ENCODE measurements around the gene GDAP2.

Gene GDAP2

DNA sequence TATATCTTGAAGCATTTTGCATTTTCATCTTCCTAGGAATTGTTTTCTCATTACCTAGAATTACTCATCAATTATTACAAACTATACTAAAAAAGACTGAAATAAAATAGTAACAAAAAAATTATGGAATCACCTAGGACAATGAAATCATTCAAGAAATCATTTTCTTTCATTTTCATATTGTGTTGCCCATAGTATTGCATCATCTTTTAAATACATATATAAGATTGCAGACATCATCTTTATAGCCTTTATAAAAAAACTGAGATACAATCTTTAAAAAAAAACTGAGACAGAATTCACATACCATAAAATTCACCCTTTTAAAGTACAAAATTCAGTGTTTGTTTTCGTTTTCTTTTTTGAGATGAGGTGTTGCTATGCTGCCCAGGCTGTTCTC lies 29.6 kb downstream of the GDAP2 start:
- Histone ChIP-seq H3K4me3 (ENCODE audit: low read length) (no peak overlapping the region), H3K27me3 (ENCODE audit: control insufficient read depth, insufficient read depth, low read length) (no peaks in the 10 kb centered on the region), H3K36me3 (ENCODE audit: control insufficient read depth, low read depth, low read length) (peaks cover 39% of the 10 kb centered on the region), H3K9me3 (ENCODE audit: control insufficient read depth, low read depth, low read length) (no peaks in the 10 kb centered on the region), H3K27ac (ENCODE audit: low read length) (no peak overlapping the region), H3K4me1 (ENCODE audit: control insufficient read depth, low read depth, low read length) (no peaks in the 10 kb centered on the region), H3K9ac (ENCODE audit: low read length) (no peak overlapping the region)

DNA sequence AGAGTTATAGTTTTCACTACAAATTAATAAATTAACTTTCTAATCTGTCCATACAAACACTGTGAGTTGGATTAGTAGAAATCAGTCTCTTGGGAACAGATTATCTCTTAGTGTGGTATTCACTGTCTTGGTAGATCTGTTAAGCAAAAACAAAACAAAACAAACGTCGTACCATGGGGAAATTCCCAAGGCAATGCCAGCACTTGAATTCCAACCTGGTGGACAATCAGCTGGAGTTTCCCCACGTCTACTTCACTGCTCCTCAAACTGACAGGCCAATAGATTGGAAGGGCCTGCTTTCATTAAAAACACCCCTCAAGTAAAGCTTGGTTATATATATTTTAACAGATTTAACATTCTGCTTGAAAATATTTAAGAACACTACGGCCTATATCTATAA lies 31.9 kb downstream of the GDAP2 start:
- Histone ChIP-seq H3K27me3 (ENCODE audit: control insufficient read depth, insufficient read depth, low read length) (no peaks in the 10 kb centered on the region), H3K4me1 (ENCODE audit: control insufficient read depth, low read depth, low read length) (no peaks in the 10 kb centered on the region), H3K27ac (ENCODE audit: low read length) (no peak overlapping the region), H3K9me3 (ENCODE audit: control insufficient read depth, low read depth, low read length) (no peaks in the 10 kb centered on the region), H3K4me3 (ENCODE audit: low read length) (no peak overlapping the region), H3K9ac (ENCODE audit: low read length) (no peak overlapping the region), H3K36me3 (ENCODE audit: control insufficient read depth, low read depth, low read length) (peaks cover 32% of the 10 kb centered on the region)

DNA sequence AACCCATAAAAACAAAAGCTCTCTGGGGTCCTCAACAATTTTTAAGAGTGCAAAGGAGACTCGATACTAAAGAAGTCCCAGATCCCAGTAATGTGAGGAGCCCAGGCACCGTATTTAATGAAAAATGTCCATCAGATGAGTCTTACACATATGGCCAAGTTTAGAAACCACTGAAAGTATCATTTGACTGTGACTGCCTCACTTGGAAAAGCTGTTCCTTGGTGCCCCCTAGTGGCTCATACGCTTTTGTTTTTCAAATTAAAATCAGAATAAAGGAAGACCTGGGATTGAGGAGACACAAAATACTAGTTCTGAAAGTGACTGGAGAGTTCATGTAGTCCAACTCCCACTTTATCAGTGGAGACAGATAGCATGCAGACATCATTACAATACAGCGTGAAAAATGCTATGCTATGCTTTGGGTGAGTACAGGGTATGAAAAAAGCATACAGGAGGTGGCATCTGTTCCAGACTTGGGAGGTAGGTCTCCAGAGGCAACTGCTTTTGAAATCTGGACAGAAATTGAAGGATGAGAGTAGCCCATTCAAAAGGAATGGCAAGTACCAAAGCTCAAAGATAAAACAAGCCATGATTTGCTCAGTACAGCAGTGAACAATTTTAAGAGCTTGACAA lies 33.8 kb downstream of the GDAP2 start:
- Histone ChIP-seq H3K4me3 (ENCODE audit: low read length) (no peak overlapping the region), H3K9me3 (ENCODE audit: control insufficient read depth, low read depth, low read length) (no peaks in the 10 kb centered on the region), H3K36me3 (ENCODE audit: control insufficient read depth, low read depth, low read length) (peaks cover 32% of the 10 kb centered on the region), H3K4me1 (ENCODE audit: control insufficient read depth, low read depth, low read length) (no peaks in the 10 kb centered on the region), H3K27ac (ENCODE audit: low read length) (no peak overlapping the region), H3K27me3 (ENCODE audit: control insufficient read depth, insufficient read depth, low read length) (no peaks in the 10 kb centered on the region), H3K9ac (ENCODE audit: low read length) (no peak overlapping the region)

DNA sequence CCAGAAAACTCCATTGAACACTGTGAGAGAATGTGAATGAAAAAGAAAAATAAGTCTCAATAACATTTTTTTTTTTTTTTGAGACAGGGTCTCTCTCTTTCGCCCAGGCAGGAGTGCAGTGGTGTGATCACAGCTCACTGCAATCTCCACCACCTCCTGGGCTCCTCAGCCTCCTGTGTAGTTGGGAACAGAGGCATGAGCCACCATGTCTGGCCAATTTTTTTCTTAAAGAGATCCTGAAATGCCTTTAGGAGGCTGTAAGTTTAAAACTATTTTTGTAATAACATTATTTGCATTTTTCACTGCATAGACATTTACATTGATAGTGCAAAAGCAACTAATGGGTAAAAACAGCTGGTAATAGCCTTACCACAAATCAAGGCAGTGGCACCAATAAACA lies 35.3 kb downstream of the GDAP2 start:
- H3K27ac ChIP-seq (ENCODE audit: low read length), result no peak overlapping the region
- no peaks in the 10 kb centered on the region for H3K9me3 ChIP-seq (ENCODE audit: control insufficient read depth, low read depth, low read length)
- no peaks in the 10 kb centered on the region for H3K27me3 ChIP-seq (ENCODE audit: control insufficient read depth, insufficient read depth, low read length)
- H3K4me1 ChIP-seq (ENCODE audit: control insufficient read depth, low read depth, low read length), result no peaks in the 10 kb centered on the region
- no peak overlapping the region for H3K4me3 ChIP-seq (ENCODE audit: low read length)
- H3K36me3 ChIP-seq (ENCODE audit: control insufficient read depth, low read depth, low read length), result peaks cover 32% of the 10 kb centered on the region
- no peak overlapping the region for H3K9ac ChIP-seq (ENCODE audit: low read length)

DNA sequence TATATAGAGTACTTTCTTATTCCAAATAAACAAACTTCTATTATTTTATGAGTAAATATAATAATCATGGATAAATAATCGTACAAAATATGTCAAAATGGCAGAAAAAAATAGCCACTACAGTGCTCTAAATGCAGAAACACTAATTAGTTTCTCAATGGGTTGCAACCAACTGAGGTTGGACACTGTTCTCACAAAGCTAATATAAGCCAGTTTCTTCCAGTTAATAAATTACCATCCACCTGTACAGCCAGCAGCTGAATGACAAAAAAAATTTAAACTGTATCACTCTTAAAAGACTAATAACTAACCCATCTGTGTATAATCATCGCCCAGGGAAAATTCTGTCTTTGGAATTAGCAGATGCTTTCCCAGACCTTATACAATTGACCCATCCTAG lies 36.9 kb downstream of the GDAP2 start:
- Histone ChIP-seq H3K36me3 (ENCODE audit: control insufficient read depth, low read depth, low read length) (peaks cover 18% of the 10 kb centered on the region), H3K27me3 (ENCODE audit: control insufficient read depth, insufficient read depth, low read length) (no peaks in the 10 kb centered on the region), H3K9ac (ENCODE audit: low read length) (no peak overlapping the region), H3K9me3 (ENCODE audit: control insufficient read depth, low read depth, low read length) (no peaks in the 10 kb centered on the region), H3K27ac (ENCODE audit: low read length) (no peak overlapping the region), H3K4me3 (ENCODE audit: low read length) (no peak overlapping the region), H3K4me1 (ENCODE audit: control insufficient read depth, low read depth, low read length) (no peaks in the 10 kb centered on the region)

DNA sequence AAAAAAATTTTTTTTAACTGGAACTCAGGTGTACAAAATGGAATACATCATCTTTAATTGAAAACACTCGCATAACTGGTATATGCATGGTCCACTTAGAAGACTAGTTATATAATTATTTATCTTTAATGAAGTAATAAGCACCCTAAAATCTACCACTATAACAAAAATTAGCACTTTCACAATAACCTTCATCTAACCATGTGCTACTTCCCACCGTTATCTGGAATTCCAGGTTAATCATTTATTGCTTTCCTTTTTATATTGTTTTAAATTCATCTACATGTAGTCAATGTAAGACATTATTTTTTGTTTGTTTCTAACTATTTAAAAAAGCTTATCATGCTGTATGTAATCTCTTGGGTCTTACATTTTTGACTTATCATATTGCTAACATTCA lies 39.0 kb downstream of the GDAP2 start:
- Histone ChIP-seq H3K36me3 (ENCODE audit: control insufficient read depth, low read depth, low read length) (no peaks in the 10 kb centered on the region), H3K9ac (ENCODE audit: low read length) (no peak overlapping the region), H3K4me1 (ENCODE audit: control insufficient read depth, low read depth, low read length) (no peaks in the 10 kb centered on the region), H3K27ac (ENCODE audit: low read length) (no peak overlapping the region), H3K27me3 (ENCODE audit: control insufficient read depth, insufficient read depth, low read length) (no peaks in the 10 kb centered on the region), H3K4me3 (ENCODE audit: low read length) (no peak overlapping the region), H3K9me3 (ENCODE audit: control insufficient read depth, low read depth, low read length) (no peaks in the 10 kb centered on the region)

DNA sequence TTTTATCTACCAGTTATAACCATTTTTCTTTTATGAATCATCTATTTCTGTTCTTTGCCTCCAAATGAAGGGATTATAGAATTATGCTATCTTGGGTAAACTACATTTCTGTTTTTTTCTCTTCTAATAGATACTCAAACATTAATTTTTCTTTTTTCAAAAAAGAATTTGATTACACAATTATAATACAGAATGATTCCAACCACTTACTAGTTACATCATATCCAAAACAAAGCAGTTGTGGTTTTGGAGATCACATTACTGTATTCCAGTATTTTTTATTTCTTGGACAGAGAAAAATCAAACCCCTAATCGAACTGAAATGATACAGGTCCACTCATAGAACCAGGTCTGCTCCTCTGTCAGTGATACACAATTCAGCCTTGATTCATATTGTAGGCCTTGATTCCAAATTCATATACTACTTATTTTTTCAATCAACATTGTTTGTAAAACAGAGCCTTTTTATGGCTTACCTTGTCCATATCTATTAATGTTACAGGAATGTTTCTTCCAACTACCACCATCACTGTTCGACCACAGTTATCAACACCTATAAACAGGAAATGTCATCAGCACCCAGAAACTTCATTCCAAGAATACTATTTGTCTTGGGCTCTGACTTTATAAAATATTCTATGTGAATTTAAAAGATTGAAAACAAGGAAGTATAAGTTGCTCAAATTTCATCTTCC lies 43.2 kb downstream of the GDAP2 start:
- no peak overlapping the region for H3K27ac ChIP-seq (ENCODE audit: low read length)
- no peak overlapping the region for H3K9ac ChIP-seq (ENCODE audit: low read length)
- no peak overlapping the region for H3K4me3 ChIP-seq (ENCODE audit: low read length)
- no peaks in the 10 kb centered on the region for H3K4me1 ChIP-seq (ENCODE audit: control insufficient read depth, low read depth, low read length)
- no peaks in the 10 kb centered on the region for H3K9me3 ChIP-seq (ENCODE audit: control insufficient read depth, low read depth, low read length)
- no peaks in the 10 kb centered on the region for H3K27me3 ChIP-seq (ENCODE audit: control insufficient read depth, insufficient read depth, low read length)
- peaks cover 6% of the 10 kb centered on the region for H3K36me3 ChIP-seq (ENCODE audit: control insufficient read depth, low read depth, low read length)

DNA sequence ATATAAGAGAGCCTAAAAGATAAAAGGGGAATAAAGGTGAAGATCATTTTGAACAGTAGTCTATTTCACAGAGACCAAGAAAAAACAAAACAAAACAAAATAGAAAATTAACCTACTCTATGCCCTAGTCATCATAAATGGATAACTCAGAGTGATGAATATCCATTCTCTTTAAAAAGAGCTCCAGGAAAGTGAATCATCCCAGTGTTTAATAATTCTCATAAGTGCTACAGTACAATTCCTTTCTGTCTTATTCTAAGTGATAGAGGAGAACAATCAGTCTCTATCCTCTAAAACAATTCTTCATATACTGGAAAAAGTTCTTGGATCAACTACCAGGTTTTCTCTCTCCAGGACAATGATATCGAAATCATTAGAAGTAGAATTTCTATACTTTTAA lies 45.8 kb downstream of the GDAP2 start:
- H3K9me3 ChIP-seq (ENCODE audit: control insufficient read depth, low read depth, low read length), result no peaks in the 10 kb centered on the region
- no peak overlapping the region for H3K9ac ChIP-seq (ENCODE audit: low read length)
- no peak overlapping the region for H3K27ac ChIP-seq (ENCODE audit: low read length)
- no peaks in the 10 kb centered on the region for H3K27me3 ChIP-seq (ENCODE audit: control insufficient read depth, insufficient read depth, low read length)
- peaks cover 6% of the 10 kb centered on the region for H3K36me3 ChIP-seq (ENCODE audit: control insufficient read depth, low read depth, low read length)
- H3K4me3 ChIP-seq (ENCODE audit: low read length), result no peak overlapping the region
- H3K4me1 ChIP-seq (ENCODE audit: control insufficient read depth, low read depth, low read length), result no peaks in the 10 kb centered on the region

DNA sequence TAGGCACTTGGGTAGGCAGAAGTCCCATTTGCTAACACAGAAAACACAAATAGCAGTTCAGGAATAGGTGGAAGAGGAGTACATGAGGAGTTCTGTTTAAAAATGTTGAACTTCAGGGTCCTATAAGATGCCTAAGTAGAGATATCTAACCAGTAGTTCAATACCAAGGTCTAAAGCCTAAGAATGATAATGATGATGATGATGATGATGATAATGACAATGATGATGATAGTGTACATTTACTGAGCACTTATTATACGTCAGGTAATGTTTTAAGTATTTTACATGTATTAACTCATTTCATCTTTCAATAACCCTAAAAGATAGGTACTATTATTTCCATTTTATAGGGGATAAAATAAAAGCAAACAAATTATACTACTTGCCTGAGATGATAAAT lies 50.1 kb downstream of the GDAP2 start:
- no peak overlapping the region for H3K9ac ChIP-seq (ENCODE audit: low read length)
- no peaks in the 10 kb centered on the region for H3K27me3 ChIP-seq (ENCODE audit: control insufficient read depth, insufficient read depth, low read length)
- H3K36me3 ChIP-seq (ENCODE audit: control insufficient read depth, low read depth, low read length), result peaks cover 19% of the 10 kb centered on the region
- H3K4me1 ChIP-seq (ENCODE audit: control insufficient read depth, low read depth, low read length), result no peaks in the 10 kb centered on the region
- H3K9me3 ChIP-seq (ENCODE audit: control insufficient read depth, low read depth, low read length), result no peaks in the 10 kb centered on the region
- no peak overlapping the region for H3K27ac ChIP-seq (ENCODE audit: low read length)
- H3K4me3 ChIP-seq (ENCODE audit: low read length), result no peak overlapping the region

DNA sequence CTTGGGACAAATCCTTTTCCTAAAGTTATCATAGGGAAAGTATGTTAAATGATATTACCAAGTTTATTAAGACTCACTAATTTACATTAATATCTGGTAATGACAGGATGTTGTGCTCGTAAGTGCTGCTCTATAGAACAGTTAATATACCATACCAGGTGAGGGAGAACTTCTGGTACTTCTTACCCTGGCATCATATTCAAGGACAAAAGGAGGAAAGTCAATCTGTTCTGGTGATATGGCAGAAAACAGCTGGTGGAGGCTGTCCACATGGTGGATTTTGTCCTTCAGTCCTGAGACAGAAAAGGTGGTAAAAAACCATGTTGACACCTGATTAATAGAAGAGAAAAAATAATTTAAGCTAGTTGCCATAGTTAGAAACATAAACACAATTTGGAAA lies 51.6 kb downstream of the GDAP2 start:
- no peak overlapping the region for H3K9ac ChIP-seq (ENCODE audit: low read length)
- no peak overlapping the region for H3K4me3 ChIP-seq (ENCODE audit: low read length)
- peaks cover 16% of the 10 kb centered on the region for H3K36me3 ChIP-seq (ENCODE audit: control insufficient read depth, low read depth, low read length)
- no peaks in the 10 kb centered on the region for H3K9me3 ChIP-seq (ENCODE audit: control insufficient read depth, low read depth, low read length)
- H3K27me3 ChIP-seq (ENCODE audit: control insufficient read depth, insufficient read depth, low read length), result no peaks in the 10 kb centered on the region
- H3K4me1 ChIP-seq (ENCODE audit: control insufficient read depth, low read depth, low read length), result no peaks in the 10 kb centered on the region
- H3K27ac ChIP-seq (ENCODE audit: low read length), result no peak overlapping the region

DNA sequence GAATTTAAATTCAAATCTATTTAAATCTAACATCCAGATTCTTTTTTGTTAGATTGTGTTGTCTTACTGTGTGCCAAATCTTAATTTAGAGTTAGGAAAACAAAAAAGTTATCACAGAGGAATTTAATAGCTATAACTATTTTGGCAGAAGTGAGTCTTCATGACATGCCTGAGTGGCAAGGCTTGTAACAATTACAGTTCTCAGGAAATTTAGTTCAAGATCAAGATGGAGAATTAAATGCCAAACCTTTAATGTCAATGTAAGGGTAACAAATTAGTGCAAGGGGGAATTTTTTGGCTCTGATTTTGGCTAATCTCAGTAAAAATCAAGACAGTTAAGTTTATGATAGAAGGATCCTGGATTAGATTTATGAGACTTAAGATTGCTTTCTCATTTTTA lies 58.4 kb downstream of the GDAP2 start:
- H3K4me1 ChIP-seq (ENCODE audit: control insufficient read depth, low read depth, low read length), result no peaks in the 10 kb centered on the region
- H3K27ac ChIP-seq (ENCODE audit: low read length), result no peak overlapping the region
- H3K9ac ChIP-seq (ENCODE audit: low read length), result no peak overlapping the region
- H3K36me3 ChIP-seq (ENCODE audit: control insufficient read depth, low read depth, low read length), result peaks cover 13% of the 10 kb centered on the region
- H3K27me3 ChIP-seq (ENCODE audit: control insufficient read depth, insufficient read depth, low read length), result no peaks in the 10 kb centered on the region
- H3K9me3 ChIP-seq (ENCODE audit: control insufficient read depth, low read depth, low read length), result no peaks in the 10 kb centered on the region
- no peak overlapping the region for H3K4me3 ChIP-seq (ENCODE audit: low read length)

DNA sequence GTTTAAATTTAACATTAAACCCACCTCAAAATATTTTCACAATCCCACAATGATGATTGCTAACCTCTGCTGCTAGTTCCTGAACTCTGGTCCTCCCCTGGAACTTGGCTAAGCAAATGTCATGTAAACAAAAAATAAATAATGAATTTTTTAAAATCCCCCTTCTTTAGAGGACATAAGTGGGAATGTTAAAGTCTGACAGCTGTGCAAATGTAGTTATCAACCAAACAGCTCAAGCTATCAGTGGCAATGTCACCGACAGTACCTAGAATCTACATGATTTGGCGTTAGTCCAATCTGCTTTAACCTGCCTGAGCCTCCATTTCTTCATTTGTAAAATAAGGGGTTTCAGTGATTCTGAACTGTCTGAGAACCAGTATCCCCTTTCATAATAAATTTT lies 67.7 kb downstream of the GDAP2 start:
- H3K9ac ChIP-seq (ENCODE audit: low read length), result no peak overlapping the region
- no peaks in the 10 kb centered on the region for H3K4me1 ChIP-seq (ENCODE audit: control insufficient read depth, low read depth, low read length)
- H3K4me3 ChIP-seq (ENCODE audit: low read length), result no peak overlapping the region
- H3K9me3 ChIP-seq (ENCODE audit: control insufficient read depth, low read depth, low read length), result no peaks in the 10 kb centered on the region
- H3K27ac ChIP-seq (ENCODE audit: low read length), result no peak overlapping the region
- H3K36me3 ChIP-seq (ENCODE audit: control insufficient read depth, low read depth, low read length), result no peaks in the 10 kb centered on the region
- no peaks in the 10 kb centered on the region for H3K27me3 ChIP-seq (ENCODE audit: control insufficient read depth, insufficient read depth, low read length)

Measured in iPS-18a (cell line).